ELF-1 (cell line): ENCODE measurements around the gene WNT3A.
A peak's percentile ranks its signal among the peaks of the same experiment; 100 is the strongest.

Experiments
- DNase-seq: peaks from one replicate; pipeline ENCODE4 v3.0.0-alpha.2; 2016; ENCODE audit warnings: low read depth, low spot score

Gene WNT3A

GRCh38 chr1:228048659-228049298, 42.0 kb downstream of the WNT3A start:
- DNase-seq: no peak

GRCh38 chr1:228050571-228051231, 43.9 kb downstream of the WNT3A start:
- DNase-seq: peak; percentile 0

GRCh38 chr1:228058172-228058948, 51.6 kb downstream of the WNT3A start:
- DNase-seq: no peak

GRCh38 chr1:228058949-228059633, 52.3 kb downstream of the WNT3A start:
- DNase-seq: no peak

- DNase-seq: peak; percentile 97
Observed at GRCh38 chr1:228059634-228060457, 53.0 kb downstream of the WNT3A start.

GRCh38 chr1:228060458-228061190, 53.8 kb downstream of the WNT3A start:
- DNase-seq: peak; percentile 44

- DNase-seq: peak; percentile 4
Observed at GRCh38 chr1:228061411-228062084, 54.8 kb downstream of the WNT3A start.

GRCh38 chr1:228062085-228062791, 55.4 kb downstream of the WNT3A start:
- DNase-seq: peak; percentile 0

- DNase-seq: peak; percentile 1
Observed at GRCh38 chr1:228062812-228063211, 56.0 kb downstream of the WNT3A start.

GRCh38 chr1:228063251-228064191, 56.7 kb downstream of the WNT3A start:
- DNase-seq: peak; percentile 1

GRCh38 chr1:228064296-228064695, 57.5 kb downstream of the WNT3A start:
- DNase-seq: peak; percentile 17

- peak; percentile 14 for DNase-seq
Observed at GRCh38 chr1:228064741-228065542, 58.1 kb downstream of the WNT3A start.

GRCh38 chr1:228065543-228066347, 58.9 kb downstream of the WNT3A start:
- no peak for DNase-seq

GRCh38 chr1:228066416-228066815, 59.6 kb downstream of the WNT3A start:
- no peak for DNase-seq

- peak; percentile 47 for DNase-seq
Observed at GRCh38 chr1:228066891-228067654, 60.3 kb downstream of the WNT3A start.

- DNase-seq: no peak
Observed at GRCh38 chr1:228068359-228068758, 61.6 kb downstream of the WNT3A start.
